Smooth muscle cell (in vitro differentiated cells): ENCODE data around the gene STXBP1. TPM values are rescaled to one million over a fixed set of nuclear protein-coding genes. Genes with fewer than 3 reads are reported as not detected.

Experiments used
- DNase-seq: peaks from one replicate; lab custom pipeline; 2025; ENCODE audit not compliant: unreplicated experiment; lab: John Stamatoyannopoulos, UW
- H2AFZ ChIP-seq: fragments of 200-600 bp; sonication (generic); 2 replicates; pipeline ENCODE4 v1.6.0; 2016; ENCODE audit warnings: antibody characterized with exemption, low read depth, mild to moderate bottlenecking
- H3F3A ChIP-seq: fragments of 200-600 bp; sonication (generic); 2 replicates; pipeline ENCODE4 v1.6.0; 2017; ENCODE audit warnings: antibody characterized with exemption, low read depth
- H3K27ac ChIP-seq: fragments of 200-600 bp; sonication (generic); 2 replicates; pipeline ENCODE4 v1.5.1; 2016; ENCODE audit warnings: low read depth, mild to moderate bottlenecking
- H3K27me3 ChIP-seq: fragments of 200-600 bp; sonication (generic); 2 replicates; pipeline ENCODE4 v1.6.1; 2016; ENCODE audit warnings: low read depth, mild to moderate bottlenecking
- H3K36me3 ChIP-seq: fragments of 200-600 bp; sonication (generic); 2 replicates; pipeline ENCODE4 v1.5.1; 2016; ENCODE audit warnings: low read depth
- H3K4me1 ChIP-seq: fragments of 200-600 bp; sonication (generic); 2 replicates; pipeline ENCODE4 v1.5.1; 2016; ENCODE audit warnings: low read depth
- H3K4me2 ChIP-seq: fragments of 200-600 bp; sonication (generic); 2 replicates; pipeline ENCODE4 v1.6.0; 2016; ENCODE audit warnings: mild to moderate bottlenecking
- H3K4me3 ChIP-seq: fragments of 200-600 bp; sonication (generic); 2 replicates; pipeline ENCODE4 v1.5.1; 2016; ENCODE audit warnings: mild to moderate bottlenecking
- H3K79me2 ChIP-seq: fragments of 200-600 bp; sonication (generic); 2 replicates; pipeline ENCODE4 v1.6.0; 2016; ENCODE audit warnings: low read depth, mild to moderate bottlenecking
- H3K9ac ChIP-seq: fragments of 200-600 bp; sonication (generic); 2 replicates; pipeline ENCODE4 v1.6.0; 2016; ENCODE audit warnings: low read depth
- H3K9me3 ChIP-seq: fragments of 200-600 bp; sonication (generic); replicated peaks from 2 replicates; pipeline ENCODE4 v1.5.1; 2016; ENCODE audit warnings: low read depth
- H4K20me1 ChIP-seq: fragments of 200-600 bp; sonication (generic); 2 replicates; pipeline ENCODE4 v1.6.0; 2016; ENCODE audit warnings: low read depth
- WGBS: methylation state at CpG from one replicate; pipeline ENCODE4 v1.1.7; 2016; ENCODE audit warnings: low lambda C conversion rate; 5-methylcytosine and 5-hydroxymethylcytosine counted together
- polyA plus RNA-seq: library from polyadenylated mRNA; unstranded; fragments of >200 nt; fragmentation: Nextera tagmentation; extraction: Ambion mirVana; gene quantifications from 2 replicates; pipeline ENCODE4 v1.2.1, GENCODE V29; 2016
- total RNA-seq: library from RNA; depleted of rRNA; stranded (reverse); fragments of >200 nt; gene quantifications from 2 replicates; pipeline ENCODE4 v1.2.3, GENCODE V29; 2014
- TF ChIP-seq, protein P1 (sequence below): fragments of 200-600 bp; sonication (generic); IDR thresholded peaks from 2 replicates; pipeline ENCODE4 v1.5.1; 2017; ENCODE audit warnings: borderline replicate concordance, mild to moderate bottlenecking, antibody characterized with exemption; ENCODE audit not compliant: insufficient read depth, poor library complexity, severe bottlenecking

Gene STXBP1
- total and polyA plus RNA-seq, 2 experiments from 2014 or later = 22.4 to 22.8 TPM

DNA sequence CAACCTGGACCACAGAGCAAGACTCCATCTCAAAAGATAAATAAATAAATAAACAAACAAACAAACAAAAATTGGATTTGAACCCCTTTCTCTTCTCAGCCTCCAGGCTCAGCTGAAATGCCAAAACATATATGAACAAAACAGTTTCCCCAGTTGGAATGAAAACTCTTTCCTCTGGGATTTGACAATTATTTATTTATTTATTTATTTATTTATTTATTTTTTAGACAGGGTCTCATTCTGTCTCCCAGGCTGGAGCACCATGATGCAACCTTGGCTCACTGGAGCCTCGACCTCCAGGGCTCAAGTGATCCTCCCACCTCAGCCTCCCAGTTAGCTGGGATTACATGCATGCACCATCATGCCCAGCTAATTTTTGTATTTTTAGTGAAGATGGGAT lies 6.0 kb upstream of the STXBP1 start:
- TF ChIP-seq, protein P1, sequence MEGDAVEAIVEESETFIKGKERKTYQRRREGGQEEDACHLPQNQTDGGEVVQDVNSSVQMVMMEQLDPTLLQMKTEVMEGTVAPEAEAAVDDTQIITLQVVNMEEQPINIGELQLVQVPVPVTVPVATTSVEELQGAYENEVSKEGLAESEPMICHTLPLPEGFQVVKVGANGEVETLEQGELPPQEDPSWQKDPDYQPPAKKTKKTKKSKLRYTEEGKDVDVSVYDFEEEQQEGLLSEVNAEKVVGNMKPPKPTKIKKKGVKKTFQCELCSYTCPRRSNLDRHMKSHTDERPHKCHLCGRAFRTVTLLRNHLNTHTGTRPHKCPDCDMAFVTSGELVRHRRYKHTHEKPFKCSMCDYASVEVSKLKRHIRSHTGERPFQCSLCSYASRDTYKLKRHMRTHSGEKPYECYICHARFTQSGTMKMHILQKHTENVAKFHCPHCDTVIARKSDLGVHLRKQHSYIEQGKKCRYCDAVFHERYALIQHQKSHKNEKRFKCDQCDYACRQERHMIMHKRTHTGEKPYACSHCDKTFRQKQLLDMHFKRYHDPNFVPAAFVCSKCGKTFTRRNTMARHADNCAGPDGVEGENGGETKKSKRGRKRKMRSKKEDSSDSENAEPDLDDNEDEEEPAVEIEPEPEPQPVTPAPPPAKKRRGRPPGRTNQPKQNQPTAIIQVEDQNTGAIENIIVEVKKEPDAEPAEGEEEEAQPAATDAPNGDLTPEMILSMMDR = no peak
- 89% methylated on average over 1 of the region's 1 CpG for WGBS
- Histone ChIP-seq H3K4me1 (peaks cover 15% of the 10 kb centered on the region), H3K36me3 (no peaks in the 10 kb centered on the region), H3K9me3 (no peaks in the 10 kb centered on the region), H3K27ac (no peak overlapping the region), H3K27me3 (peaks cover 23% of the 10 kb centered on the region), H3K9ac (no peak overlapping the region), H4K20me1 (peaks cover 6% of the 10 kb centered on the region), H3K4me2 (no peak overlapping the region), H3F3A (peaks cover 8% of the 10 kb centered on the region), H3K79me2 (no peaks in the 10 kb centered on the region), H2AFZ (no peak overlapping the region), H3K4me3 (no peak overlapping the region)
- no peak for DNase-seq

DNA sequence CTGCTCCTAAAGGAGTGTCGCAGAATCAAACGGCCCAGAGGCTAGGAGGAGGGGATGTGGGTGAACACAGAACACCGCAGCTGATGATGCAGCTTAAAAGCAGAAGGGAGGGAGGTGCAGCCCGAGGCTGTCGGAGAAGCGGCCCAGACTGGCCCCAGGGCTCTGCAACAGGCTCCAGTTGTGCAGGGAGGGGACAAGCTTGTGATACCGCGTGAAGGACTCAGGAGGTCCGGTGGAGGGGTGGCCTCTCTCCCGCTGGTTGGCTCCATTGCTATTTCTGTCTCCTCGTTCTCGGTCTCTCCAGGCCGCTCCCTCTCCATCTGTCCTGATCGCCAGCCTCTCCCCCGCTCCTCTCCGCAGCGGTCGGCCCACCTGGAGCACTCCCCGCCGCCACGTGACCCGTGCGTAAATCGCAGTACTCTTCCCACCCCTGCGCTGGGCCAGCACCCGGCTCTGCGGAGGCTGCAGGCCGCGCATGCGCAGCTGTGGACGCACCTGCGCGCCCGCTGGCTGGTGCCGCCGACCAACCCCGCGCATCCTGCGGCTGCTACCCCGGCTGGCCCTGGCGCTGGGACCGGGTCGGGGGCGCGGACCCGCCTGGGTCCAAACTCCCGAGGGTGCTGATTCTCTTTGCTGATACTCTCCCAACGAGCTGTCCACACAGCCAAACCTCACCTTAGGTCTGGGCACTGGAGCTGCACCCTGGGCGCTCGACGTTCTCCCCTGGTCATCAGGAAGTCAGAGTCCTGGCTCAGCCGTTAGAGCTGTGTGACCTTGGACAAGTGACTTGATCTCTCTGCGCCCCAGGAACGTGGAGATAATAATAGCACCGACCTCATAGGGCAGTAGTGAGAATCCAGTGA lies 3.7 kb upstream of the STXBP1 start:
- no peak overlapping the region for H2AFZ ChIP-seq
- peaks cover 8% of the 10 kb centered on the region for H3F3A ChIP-seq
- H3K4me3 ChIP-seq = peak overlapping the region; percentile 47
- H3K79me2 ChIP-seq = no peaks in the 10 kb centered on the region
- H3K9ac ChIP-seq = no peak overlapping the region
- peak overlapping the region; percentile 87 for H3K4me2 ChIP-seq
- WGBS = 3% methylated on average over 52 of the region's 55 CpGs
- TF ChIP-seq, protein P1 = no peak
- no peak overlapping the region for H3K27ac ChIP-seq
- peaks cover 23% of the 10 kb centered on the region for H3K27me3 ChIP-seq
- no peaks in the 10 kb centered on the region for H3K36me3 ChIP-seq
- peaks cover 21% of the 10 kb centered on the region for H3K4me1 ChIP-seq
- no peaks in the 10 kb centered on the region for H3K9me3 ChIP-seq
- peaks cover 6% of the 10 kb centered on the region for H4K20me1 ChIP-seq
- DNase-seq = no peak

DNA sequence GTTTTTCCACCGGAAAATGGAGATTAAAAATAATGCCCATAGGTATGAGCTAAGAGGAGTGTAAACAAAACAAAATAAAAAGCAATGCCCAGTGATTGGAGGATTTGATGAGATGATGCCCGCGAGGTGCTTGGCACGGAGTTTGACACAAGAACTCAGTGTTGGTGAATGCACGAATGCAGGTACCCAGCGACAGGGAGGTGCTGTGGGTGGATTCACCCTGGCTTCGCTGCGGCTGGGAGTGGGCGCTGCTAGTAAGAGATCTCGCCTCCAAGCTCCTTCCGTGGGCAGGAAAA lies 526 bp upstream of the STXBP1 start:
- H3F3A ChIP-seq = peaks cover 8% of the 10 kb centered on the region
- 10% methylated on average over 11 of the region's 11 CpGs for WGBS
- H4K20me1 ChIP-seq = peaks cover 31% of the 10 kb centered on the region
- DNase-seq = no peak
- H3K4me2 ChIP-seq = peak overlapping the region; percentile 88
- H2AFZ ChIP-seq = peak overlapping the region; percentile 92
- H3K27ac ChIP-seq = no peak overlapping the region
- H3K36me3 ChIP-seq = no peaks in the 10 kb centered on the region
- TF ChIP-seq, protein P1 = no peak
- H3K79me2 ChIP-seq = no peaks in the 10 kb centered on the region
- peak overlapping the region; percentile 87 for H3K4me3 ChIP-seq
- no peak overlapping the region for H3K9ac ChIP-seq
- H3K9me3 ChIP-seq = no peaks in the 10 kb centered on the region
- H3K4me1 ChIP-seq = peaks cover 21% of the 10 kb centered on the region
- H3K27me3 ChIP-seq = peaks cover 23% of the 10 kb centered on the region
